SK-N-DZ (cell line): ENCODE results near the gene DKK3. TPM values are rescaled to one million over a fixed set of nuclear protein-coding genes. Genes with fewer than 3 reads are reported as not detected.
"Not testable (repeated sequence)": the region's sequence is repeated elsewhere in the genome, so short reads cannot be mapped to it uniquely, and the experiment has no call there.

ENCODE experiments used
- DNase-seq: peaks from one replicate; pipeline ENCODE4 v3.0.0-alpha.2; 2015; ENCODE audit warnings: low spot score
- polyA plus RNA-seq, 2 experiments: library from polyadenylated mRNA; depleted of rRNA; stranded (reverse); fragments of >200 nt; gene quantifications; 2 replicates each; pipeline ENCODE4 v1.2.3, GENCODE V29; 2014

DKK3 gene
- 41.0 and 47.8 TPM in 2 replicates for polyA plus RNA-seq (2014; cell fraction: cytosol; rRNA removed)
- polyA plus RNA-seq (2014; cell fraction: nucleus; rRNA removed), result 37.4 and 46.4 TPM in 2 replicates

- DNase-seq, result peak; percentile 19
Measured at GRCh38 chr11:12007769-12008737, at the start of gene DKK3. TSS of gene DKK3 (minus strand) at chr11:12008626. CDS start at chr11:12008582, 44 bp downstream.

GRCh38 chr11:12057299-12057980 is 49.0 kb upstream of the DKK3 start:
- no peak for DNase-seq

- DNase-seq, result no peak
Measured at GRCh38 chr11:12056119-12056518, 47.7 kb upstream of the DKK3 start.

GRCh38 chr11:12053606-12054361 is 45.4 kb upstream of the DKK3 start:
- no peak for DNase-seq

- DNase-seq, result peak; percentile 41
Measured at GRCh38 chr11:12052676-12053605, 44.5 kb upstream of the DKK3 start.

- DNase-seq, result no peak
Measured at GRCh38 chr11:12051287-12051662, 42.8 kb upstream of the DKK3 start.

GRCh38 chr11:12050470-12051286 is 42.3 kb upstream of the DKK3 start:
- DNase-seq, result no peak

- peak; percentile 60 for DNase-seq
Measured at GRCh38 chr11:12048936-12049790, 40.7 kb upstream of the DKK3 start.

GRCh38 chr11:12046636-12047236 is 38.3 kb upstream of the DKK3 start:
- DNase-seq, result no peak

GRCh38 chr11:12045914-12046635 is 37.6 kb upstream of the DKK3 start:
- DNase-seq, result no peak

- no peak for DNase-seq
Measured at GRCh38 chr11:12044799-12045198, 36.4 kb upstream of the DKK3 start.

- DNase-seq, result peak; percentile 71
Measured at GRCh38 chr11:12043959-12044791, 35.7 kb upstream of the DKK3 start.

- no peak for DNase-seq
Measured at GRCh38 chr11:12043221-12043620, 34.8 kb upstream of the DKK3 start.

- no peak for DNase-seq
Measured at GRCh38 chr11:12042215-12042676, 33.8 kb upstream of the DKK3 start.

GRCh38 chr11:12040719-12041118 is 32.3 kb upstream of the DKK3 start:
- not testable (repeated sequence) for DNase-seq

- no peak for DNase-seq
Measured at GRCh38 chr11:12032968-12033367, 24.5 kb upstream of the DKK3 start.
